Frontal cortex (tissue), 4 donors: ENCODE results near the gene AFAP1L2. TPM values are rescaled to one million over a fixed set of nuclear protein-coding genes. Genes with fewer than 3 reads are reported as not detected.
"Not testable (repeated sequence)": the region's sequence is repeated elsewhere in the genome, so short reads cannot be mapped to it uniquely, and the experiment has no call there.

ENCODE experiments used
- DNase-seq, 2 donors: peaks; one replicate each; pipeline ENCODE4 v3.0.0; 2012; ENCODE audit warnings: low spot score in 2 of 2
- FAIRE-seq: peaks from 2 replicates; lab custom pipeline; 2012; peaks lifted over from hg19 to GRCh38; lab: Jason Lieb, UNC
- total RNA-seq: library from RNA; depleted of rRNA; stranded (reverse); fragments of >200 nt; gene quantifications from one replicate; pipeline ENCODE4 v1.2.3, GENCODE V29; 2014
- donor health status: control.
- donor health status: control.
- donor health status: control.

Gene AFAP1L2
- total RNA-seq, 1 donor from 2014 or later: 6.1 TPM

DNA sequence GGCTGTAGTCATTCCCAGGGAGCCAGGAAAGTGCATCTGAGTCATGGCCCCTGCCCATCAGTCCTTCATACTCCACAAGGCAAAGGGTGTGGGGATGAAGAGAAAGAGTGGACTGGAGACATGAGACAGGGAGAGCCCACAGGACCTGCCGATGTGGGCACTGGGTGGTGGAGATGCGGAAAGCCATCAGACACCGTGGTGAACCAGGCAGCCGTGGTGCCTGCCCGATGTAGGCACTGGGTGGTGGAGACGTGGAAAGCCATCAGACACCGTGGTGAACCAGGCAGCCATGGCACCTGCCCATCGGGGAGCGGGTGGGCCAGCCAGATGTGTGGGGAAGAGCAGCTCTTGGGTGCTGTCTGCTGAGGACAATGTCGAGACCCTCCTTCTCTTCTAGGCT lies 58.6 kb downstream of the AFAP1L2 start:
- no peak for FAIRE-seq

GRCh38 chr10:114343623-114344505 lies 60.4 kb downstream of the AFAP1L2 start:
- DNase-seq (no peak), FAIRE-seq (no peak)

More for the DNA sequence above, 58.6 kb downstream of the AFAP1L2 start:
- no peak for DNase-seq

GRCh38 chr10:114342976-114343375 lies 61.3 kb downstream of the AFAP1L2 start:
- DNase-seq (no peak), FAIRE-seq (no peak)

- DNase-seq (no peak), FAIRE-seq (no peak)
These were observed 63.5 kb downstream of the AFAP1L2 start for GRCh38 chr10:114340816-114341215.

DNA sequence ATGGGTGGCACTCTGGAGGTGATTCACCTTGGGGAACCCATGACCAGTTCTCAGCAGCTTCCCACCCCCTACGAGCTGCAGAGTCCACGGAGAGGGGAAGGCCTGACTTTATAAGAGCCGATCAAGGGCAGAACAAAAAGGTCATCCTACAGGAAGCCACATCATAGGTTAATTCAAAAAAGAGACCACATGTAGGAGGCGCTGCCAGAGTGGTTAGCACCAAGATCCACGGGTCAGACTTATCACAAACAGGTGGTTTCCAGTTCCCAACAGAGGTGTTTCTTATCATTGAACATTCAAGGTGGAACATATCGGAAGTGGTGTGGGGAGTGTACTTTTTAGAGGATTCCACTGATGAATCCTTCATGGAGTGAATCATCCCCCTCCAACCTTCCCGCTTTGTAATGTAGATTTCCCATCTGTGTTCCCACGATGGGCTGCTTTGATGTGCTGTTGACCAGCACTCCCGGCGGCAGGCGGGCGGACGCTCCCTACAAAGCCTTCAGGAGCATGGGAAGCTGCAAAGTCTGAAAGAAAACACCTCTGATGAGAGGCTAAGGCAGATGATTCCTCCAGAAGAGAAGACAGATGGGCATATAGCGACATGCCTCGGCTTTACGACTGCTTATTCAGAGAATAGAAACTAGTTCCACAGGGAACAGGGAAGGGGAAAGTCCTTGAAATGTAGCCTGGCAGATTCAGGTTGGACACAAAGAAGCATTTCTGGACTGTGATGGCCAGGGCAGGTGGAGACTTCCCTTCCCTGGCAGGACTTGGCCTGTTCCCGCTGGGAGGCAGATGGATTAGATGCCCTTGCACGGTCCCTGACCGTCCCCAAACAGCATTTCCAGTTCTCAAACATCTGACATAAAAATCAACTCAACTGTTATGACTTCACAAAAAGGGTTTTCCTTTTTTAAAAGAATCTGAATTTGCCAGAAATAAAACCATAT lies 66.5 kb downstream of the AFAP1L2 start:
- FAIRE-seq (no peak), DNase-seq (no peak)

DNA sequence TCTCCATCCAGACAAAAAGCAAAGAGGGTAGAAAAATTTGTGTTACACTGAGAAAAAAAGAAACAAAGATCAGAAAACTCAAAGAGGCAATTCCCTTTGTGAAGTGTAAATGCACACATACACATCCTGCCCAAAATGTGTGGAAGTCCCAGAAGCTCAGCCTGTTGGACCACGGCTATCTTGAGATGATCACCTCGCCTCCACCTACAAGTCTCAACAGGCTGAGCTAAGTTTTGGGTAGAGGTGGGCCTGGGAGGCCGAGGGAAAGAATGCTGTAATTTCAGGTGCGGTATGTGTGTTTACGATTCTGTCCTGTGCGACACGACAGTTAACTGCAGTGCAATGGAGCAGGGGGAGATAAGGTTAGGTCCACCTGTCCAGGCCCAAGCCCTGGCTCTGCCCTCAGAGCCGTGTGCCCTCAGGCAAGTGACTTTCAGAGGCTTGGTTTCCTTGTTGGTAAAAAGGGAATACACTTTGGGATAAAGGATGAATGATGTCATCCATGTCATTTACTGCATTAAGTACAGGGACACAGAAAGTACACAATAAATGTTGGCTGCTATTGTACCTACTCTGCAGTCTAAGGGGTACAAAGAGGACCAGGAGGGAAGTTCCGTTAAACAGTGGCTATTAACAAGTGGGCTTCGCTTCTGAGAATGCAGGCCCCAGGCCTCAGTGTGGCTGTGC lies 67.3 kb downstream of the AFAP1L2 start:
- DNase-seq (no peak), FAIRE-seq (no peak)

DNA sequence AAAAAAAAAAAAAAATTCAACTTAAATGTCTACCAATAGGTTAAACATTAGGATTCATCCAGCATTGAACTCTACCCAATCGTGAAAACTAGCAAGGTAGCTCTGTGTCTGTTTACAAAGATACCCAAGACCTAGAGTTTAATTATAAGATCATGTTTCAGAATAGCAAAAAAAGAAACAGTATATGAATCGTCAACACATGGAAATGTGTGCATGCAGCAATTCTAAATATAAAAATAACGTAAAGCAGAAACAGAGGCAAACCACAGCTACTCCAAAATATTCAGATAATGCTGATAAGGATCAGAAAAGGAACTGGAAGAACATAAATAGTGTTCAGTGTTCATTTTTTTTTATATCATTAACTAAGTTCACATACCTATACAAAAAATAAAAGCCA lies 68.7 kb downstream of the AFAP1L2 start:
- DNase-seq: no peak
- no peak for FAIRE-seq

GRCh38 chr10:114334301-114334700 lies 70.0 kb downstream of the AFAP1L2 start:
- no peak for DNase-seq

GRCh38 chr10:114333441-114333840 lies 70.9 kb downstream of the AFAP1L2 start:
- FAIRE-seq, DNase-seq: not testable (repeated sequence)

More at GRCh38 chr10:114334301-114334700, 70.0 kb downstream of the AFAP1L2 start:
- no peak for FAIRE-seq

DNA sequence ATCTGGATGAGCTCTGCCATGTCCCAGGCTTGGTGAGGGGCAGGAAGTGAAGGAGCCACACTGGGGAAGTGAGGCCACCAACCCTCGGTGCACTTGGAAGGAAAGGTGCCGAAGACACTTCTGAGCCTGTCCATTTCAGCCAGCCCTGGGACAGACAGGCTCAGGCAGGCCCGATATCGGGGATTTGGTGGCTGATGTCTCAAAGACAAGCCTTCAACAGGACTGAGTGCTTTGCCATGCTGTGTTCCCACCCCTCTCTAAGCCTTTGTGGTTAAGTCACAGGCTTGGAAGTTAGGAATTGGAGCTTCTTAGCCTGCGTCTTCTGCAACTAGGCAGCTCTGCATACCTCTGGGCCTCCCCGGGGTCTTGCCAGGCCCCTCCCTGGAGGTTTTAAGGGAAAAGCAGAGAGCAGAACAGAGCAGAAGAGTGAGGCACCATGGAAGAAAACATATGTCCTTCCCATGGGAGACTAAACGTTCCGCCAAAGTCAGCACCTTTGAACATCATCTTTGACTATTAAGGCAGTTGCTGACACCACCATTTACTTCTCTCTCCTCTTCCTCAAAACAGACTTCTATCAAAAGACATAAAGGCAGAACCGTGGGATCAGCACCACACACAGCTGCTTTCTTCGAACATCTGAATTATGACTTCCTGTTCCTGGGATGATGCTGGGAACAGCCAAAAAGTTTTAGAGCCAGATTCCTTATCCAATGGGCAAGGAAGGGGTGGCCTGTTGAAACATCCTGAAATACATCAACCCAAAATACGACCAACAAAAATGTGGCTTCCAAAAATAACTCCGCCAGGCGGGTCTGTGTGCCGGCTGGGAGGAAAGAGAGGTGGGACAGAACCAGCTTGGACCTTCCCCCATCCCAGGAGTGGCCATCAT lies 71.8 kb downstream of the AFAP1L2 start:
- FAIRE-seq (no peak), DNase-seq (no peak)

- DNase-seq (no peak), FAIRE-seq (no peak)
These were observed 74.5 kb downstream of the AFAP1L2 start for GRCh38 chr10:114329634-114330365.

DNA sequence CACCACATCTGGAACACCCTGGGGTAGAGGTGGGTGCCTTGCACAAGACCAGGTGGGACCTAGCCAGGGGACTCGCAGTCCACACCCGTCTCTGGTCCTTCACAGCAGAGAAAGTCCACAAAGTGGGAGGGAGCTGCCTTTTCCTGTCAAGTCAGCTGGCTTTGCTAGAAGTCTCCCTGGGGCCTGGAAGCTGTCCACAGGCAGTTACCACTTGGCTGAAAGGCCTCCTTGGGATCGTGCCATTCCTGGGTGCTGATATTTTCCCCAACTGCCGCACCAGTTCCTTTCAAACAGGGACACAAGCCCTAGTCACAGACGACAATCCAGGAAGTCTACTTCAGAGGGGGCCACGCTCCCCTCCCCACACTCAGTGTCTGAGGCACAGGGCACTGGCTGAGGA lies 75.4 kb downstream of the AFAP1L2 start:
- no peak for FAIRE-seq
- DNase-seq: no peak

DNA sequence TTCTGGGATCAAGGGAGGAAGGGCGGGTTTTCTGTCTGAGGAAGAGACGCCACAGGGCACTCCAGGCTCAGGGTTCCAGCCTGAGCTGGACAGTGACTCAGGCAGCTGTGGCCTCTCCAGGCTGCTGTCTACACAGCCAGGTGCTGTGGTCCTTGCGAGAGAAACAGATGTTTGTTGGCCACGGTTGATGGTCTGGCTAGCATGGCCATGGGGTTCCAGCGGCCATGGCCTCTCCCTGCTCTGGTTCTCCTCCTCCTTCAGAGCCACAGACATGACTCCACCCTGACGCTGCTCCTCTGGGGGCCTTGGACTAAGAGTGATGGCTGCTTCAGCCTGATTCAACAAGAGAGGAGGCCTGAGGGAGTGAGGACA lies 75.9 kb downstream of the AFAP1L2 start:
- DNase-seq (no peak), FAIRE-seq (no peak)

DNA sequence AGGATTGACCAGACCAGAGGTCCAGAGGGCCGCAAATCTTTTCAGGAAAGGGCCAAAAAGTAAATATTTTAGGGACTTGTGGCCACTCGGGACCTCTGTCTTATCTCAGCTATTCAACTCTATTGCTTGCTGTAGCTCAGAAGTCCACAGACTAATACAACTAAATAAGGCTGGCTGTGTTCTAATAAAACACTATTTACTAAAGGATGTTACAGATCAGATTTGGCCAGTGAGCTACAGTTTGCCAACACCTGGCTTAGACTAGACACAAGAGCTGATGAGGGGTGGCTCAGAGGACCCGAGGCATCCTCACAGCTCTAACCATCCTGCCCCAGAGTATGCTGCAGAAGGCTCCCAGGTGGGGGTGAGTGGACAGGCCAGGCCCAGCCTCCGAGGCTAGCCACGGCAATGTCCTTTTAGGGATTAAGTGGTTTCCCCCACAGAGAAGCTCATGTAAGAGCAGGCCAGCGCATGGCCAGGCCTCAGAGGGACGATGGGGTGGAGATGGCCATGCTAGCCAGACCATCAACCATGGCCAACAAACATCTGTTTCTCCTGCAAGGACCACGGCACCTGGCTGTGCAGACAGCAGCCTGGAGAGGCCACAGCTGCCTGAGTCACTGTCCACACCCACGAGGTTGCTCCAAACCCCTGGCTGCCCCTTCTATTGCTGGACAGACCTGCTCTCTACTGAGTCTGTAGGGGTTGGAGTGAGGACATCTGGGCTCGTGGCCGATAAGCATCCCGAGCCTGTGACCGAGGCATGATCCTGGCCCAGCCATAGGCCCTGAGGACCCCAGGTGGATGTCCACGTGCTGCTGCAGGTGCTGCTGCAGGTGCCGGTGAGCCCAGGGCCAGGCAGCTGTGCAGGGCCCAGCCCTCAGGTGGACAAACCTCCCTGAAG lies 76.5 kb downstream of the AFAP1L2 start:
- no peak for FAIRE-seq

GRCh38 chr10:114326795-114327194 lies 77.5 kb downstream of the AFAP1L2 start:
- DNase-seq (no peak), FAIRE-seq (no peak)

More for the DNA sequence above, 76.5 kb downstream of the AFAP1L2 start:
- DNase-seq: no peak

GRCh38 chr10:114323023-114323422 lies 81.3 kb downstream of the AFAP1L2 start:
- no peak for FAIRE-seq
- no peak for DNase-seq

GRCh38 chr10:114322344-114322743 lies 82.0 kb downstream of the AFAP1L2 start:
- DNase-seq (no peak), FAIRE-seq (no peak)
